Panc1 (cell line): Measurements from ENCODE around the gene CDCP1.

Source experiments
- POLR2AphosphoS5 ChIP-seq: IDR thresholded peaks from 2 replicates; pipeline ENCODE4 v1.6.1; 2012; ENCODE audit warnings: mild to moderate bottlenecking, low read depth, low read length, moderate library complexity
- SIN3A ChIP-seq: IDR thresholded peaks from 2 replicates; pipeline ENCODE4 v1.6.1; 2012; ENCODE audit warnings: low read depth, mild to moderate bottlenecking, low read length, moderate library complexity, borderline replicate concordance; ENCODE audit not compliant: insufficient read depth
- TF ChIP-seq, protein P1 (sequence below): fragments of 450-650 bp; IDR thresholded peaks from 2 replicates; pipeline ENCODE4 v1.5.1; 2017; ENCODE audit warnings: mild to moderate bottlenecking

- TF ChIP-seq, protein P1, sequence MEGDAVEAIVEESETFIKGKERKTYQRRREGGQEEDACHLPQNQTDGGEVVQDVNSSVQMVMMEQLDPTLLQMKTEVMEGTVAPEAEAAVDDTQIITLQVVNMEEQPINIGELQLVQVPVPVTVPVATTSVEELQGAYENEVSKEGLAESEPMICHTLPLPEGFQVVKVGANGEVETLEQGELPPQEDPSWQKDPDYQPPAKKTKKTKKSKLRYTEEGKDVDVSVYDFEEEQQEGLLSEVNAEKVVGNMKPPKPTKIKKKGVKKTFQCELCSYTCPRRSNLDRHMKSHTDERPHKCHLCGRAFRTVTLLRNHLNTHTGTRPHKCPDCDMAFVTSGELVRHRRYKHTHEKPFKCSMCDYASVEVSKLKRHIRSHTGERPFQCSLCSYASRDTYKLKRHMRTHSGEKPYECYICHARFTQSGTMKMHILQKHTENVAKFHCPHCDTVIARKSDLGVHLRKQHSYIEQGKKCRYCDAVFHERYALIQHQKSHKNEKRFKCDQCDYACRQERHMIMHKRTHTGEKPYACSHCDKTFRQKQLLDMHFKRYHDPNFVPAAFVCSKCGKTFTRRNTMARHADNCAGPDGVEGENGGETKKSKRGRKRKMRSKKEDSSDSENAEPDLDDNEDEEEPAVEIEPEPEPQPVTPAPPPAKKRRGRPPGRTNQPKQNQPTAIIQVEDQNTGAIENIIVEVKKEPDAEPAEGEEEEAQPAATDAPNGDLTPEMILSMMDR = no peak
- TF ChIP-seq POLR2AphosphoS5 (no peak), SIN3A (no peak)
These were observed 10.2 kb downstream of the CDCP1 start for GRCh38 chr3:45135959-45136358.
